Measurements from ENCODE around the gene MTLN. TPM values are rescaled to one million over a fixed set of nuclear protein-coding genes. Genes with fewer than 3 reads are reported as not detected.
A peak's percentile ranks its signal among the peaks of the same experiment; 100 is the strongest.

Gene MTLN
- total and polyA plus RNA-seq, 10 of the 15 experiments (the other 5 are each of a cell fraction or from before 2014, with no cell fraction given), result 6.6 to 140 (median 60.4) TPM

- TF ChIP-seq NKRF (conservative IDR thresholded peaks at IDR 0.05) (peak; percentile 70; the same call in 1 of the 2 replicates), BHLHE40 (IDR thresholded peaks at IDR 0.05; ENCODE audit: borderline replicate concordance in 1 of 2, low read depth in 2 of 2, low read length in 1 of 2) (peak; percentile 17 to 76; a peak in 2 of 4 replicates), ZNF24 (IDR thresholded peaks at IDR 0.05) (no peak), CBFB (IDR thresholded peaks at IDR 0.05; ENCODE audit: low read depth) (peak; percentile 89), EED (IDR thresholded peaks at IDR 0.05; ENCODE audit: low read depth) (no peak), STAT1 (conservative IDR thresholded peaks at IDR 0.05) (no peak), GATAD2B (conservative IDR thresholded peaks at IDR 0.05; ENCODE audit: low read depth) (no peak), IRF4 (IDR thresholded peaks at IDR 0.05; ENCODE audit: low read depth, low read length) (no peak), EZH2 (IDR thresholded peaks at IDR 0.05; ENCODE audit: borderline replicate concordance, control insufficient read depth, low read depth, low read length) (no peak), SKIL (IDR thresholded peaks at IDR 0.05; ENCODE audit: low read depth, poor library complexity, severe bottlenecking) (no peak), RCOR1 (conservative IDR thresholded peaks at IDR 0.05; ENCODE audit: low read depth, low read length) (no peak), NFXL1 (IDR thresholded peaks at IDR 0.05; ENCODE audit: borderline replicate concordance) (no peak), ESRRA (IDR thresholded peaks at IDR 0.05; ENCODE audit: low read length) (no peak), MXI1 (IDR thresholded peaks at IDR 0.05; ENCODE audit: low read depth, low read length) (peak; percentile 76), YY1 (IDR thresholded peaks at IDR 0.05; ENCODE audit: low read depth, low read length) (peak; percentile 97), PAX5 (IDR thresholded peaks at IDR 0.05; ENCODE audit: borderline replicate concordance, low read depth, low read length) (0 out of 2 replicates have a peak, but pooled peaks have one; percentile 35), MYB (IDR thresholded peaks at IDR 0.05; ENCODE audit: borderline replicate concordance, low read depth, low read length) (no peak), NFYA (IDR thresholded peaks at IDR 0.05; ENCODE audit: borderline replicate concordance, low read depth, low read length) (no peak), SMAD5 (IDR thresholded peaks at IDR 0.05; ENCODE audit: low read depth) (peak; percentile 82; the same call in 1 of the 2 replicates), BCL11A (IDR thresholded peaks at IDR 0.05; ENCODE audit: low read depth, low read length) (no peak), SIN3A (IDR thresholded peaks at IDR 0.05; ENCODE audit: low read depth, low read length) (peak; percentile 55; the same call in 1 of the 2 replicates), POU2F2 (IDR thresholded peaks at IDR 0.05; ENCODE audit: borderline replicate concordance, low read depth, low read length) (0 out of 3 replicates have a peak, but pooled peaks have one; percentile 23), RUNX3 (IDR thresholded peaks at IDR 0.05; ENCODE audit: low read length) (peak; percentile 86), NFYB (IDR thresholded peaks at IDR 0.05; ENCODE audit: insufficient read depth, low read depth, low read length) (no peak), SIX5 (IDR thresholded peaks at IDR 0.05; ENCODE audit: low read depth, low read length, severe bottlenecking) (peak; percentile 32), POLR2AphosphoS5 (IDR thresholded peaks at IDR 0.05; ENCODE audit: low read length) (peak; percentile 81; the same call in 1 of the 2 replicates), MYC (IDR thresholded peaks at IDR 0.05; ENCODE audit: insufficient read depth, insufficient read length, insufficient replicate concordance, low read length, severe bottlenecking) (peak; percentile 72)
Observed at GRCh38 chr2:110211938-110212858, at the start of gene MTLN (continued).

All from GM12878 (cell line).